IgD-negative memory B cell (primary cell): ENCODE results near the gene IGF1R. TPM values are rescaled to one million over a fixed set of nuclear protein-coding genes. Genes with fewer than 3 reads are reported as not detected.

ENCODE experiments used
- H3K27ac Mint-ChIP-seq, 3 donors: one replicate each; pipeline ENCODE4 v1.8.0; 2020 to 2022; ENCODE audit warnings: mild to moderate bottlenecking in 3 of 3, mixed read lengths in 3 of 3, moderate library complexity in 1 of 3
- H3K27me3 Mint-ChIP-seq: one replicate; pipeline ENCODE4 v1.8.0; 2021; ENCODE audit warnings: mixed read lengths
- H3K36me3 Mint-ChIP-seq: one replicate; pipeline ENCODE4 v1.8.0; 2020; ENCODE audit warnings: mild to moderate bottlenecking, mixed read lengths
- H3K4me1 Mint-ChIP-seq, 3 donors: one replicate each; pipeline ENCODE4 v1.8.0; 2020 to 2022; ENCODE audit warnings: mixed read lengths in 3 of 3, mild to moderate bottlenecking in 1 of 3
- H3K4me3 Mint-ChIP-seq, 4 donors: one replicate each; pipeline ENCODE4 v1.8.0; 2020 to 2022; ENCODE audit warnings: mild to moderate bottlenecking in 4 of 4, mixed read lengths in 4 of 4, moderate library complexity in 3 of 4
- H3K9me3 Mint-ChIP-seq, 3 donors: one replicate each; pipeline ENCODE4 v1.8.0; 2020 to 2021; ENCODE audit warnings: mixed read lengths in 3 of 3, mild to moderate bottlenecking in 1 of 3
- polyA plus RNA-seq: library from polyadenylated mRNA; unstranded; fragments of 300-500 nt; fragmentation: Illumina TruSeq; gene quantifications from one replicate; pipeline ENCODE4 v1.2.3, GENCODE V29; 2021

Gene IGF1R
- polyA plus RNA-seq, 1 donor from 2014 or later: 1.8 TPM

DNA sequence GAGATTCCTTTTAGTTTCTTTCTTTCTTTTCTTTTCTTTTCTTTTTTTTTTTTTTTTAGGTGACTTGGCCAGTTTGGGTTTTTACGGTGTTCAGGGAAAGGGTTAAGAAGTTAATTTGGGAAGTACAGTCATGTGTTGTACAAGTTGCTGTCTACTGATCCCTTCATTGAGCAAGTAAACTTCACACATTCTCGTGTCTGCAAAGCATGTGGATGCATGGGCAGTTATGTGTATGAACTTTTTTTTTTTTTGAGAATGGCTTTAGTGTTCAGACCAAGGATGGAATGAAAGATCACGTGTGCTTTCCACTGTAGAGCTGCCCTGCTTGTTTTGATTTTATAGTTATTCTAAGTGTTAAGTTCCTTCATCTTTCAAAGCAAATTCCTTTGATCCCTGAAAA lies 227.0 kb downstream of the IGF1R start:
- peaks cover 0 to 3% (median 3%) of the 10 kb centered on the region in 3 donors for H3K9me3 Mint-ChIP-seq
- peaks cover under 1% of the 10 kb centered on the region for H3K36me3 Mint-ChIP-seq
- peaks cover 1 to 14% (median 7%) of the 10 kb centered on the region in 3 donors for H3K4me1 Mint-ChIP-seq
- H3K27me3 Mint-ChIP-seq: peaks cover 11% of the 10 kb centered on the region
- H3K27ac Mint-ChIP-seq: no peak overlapping the region
- no peak overlapping the region for H3K4me3 Mint-ChIP-seq

DNA sequence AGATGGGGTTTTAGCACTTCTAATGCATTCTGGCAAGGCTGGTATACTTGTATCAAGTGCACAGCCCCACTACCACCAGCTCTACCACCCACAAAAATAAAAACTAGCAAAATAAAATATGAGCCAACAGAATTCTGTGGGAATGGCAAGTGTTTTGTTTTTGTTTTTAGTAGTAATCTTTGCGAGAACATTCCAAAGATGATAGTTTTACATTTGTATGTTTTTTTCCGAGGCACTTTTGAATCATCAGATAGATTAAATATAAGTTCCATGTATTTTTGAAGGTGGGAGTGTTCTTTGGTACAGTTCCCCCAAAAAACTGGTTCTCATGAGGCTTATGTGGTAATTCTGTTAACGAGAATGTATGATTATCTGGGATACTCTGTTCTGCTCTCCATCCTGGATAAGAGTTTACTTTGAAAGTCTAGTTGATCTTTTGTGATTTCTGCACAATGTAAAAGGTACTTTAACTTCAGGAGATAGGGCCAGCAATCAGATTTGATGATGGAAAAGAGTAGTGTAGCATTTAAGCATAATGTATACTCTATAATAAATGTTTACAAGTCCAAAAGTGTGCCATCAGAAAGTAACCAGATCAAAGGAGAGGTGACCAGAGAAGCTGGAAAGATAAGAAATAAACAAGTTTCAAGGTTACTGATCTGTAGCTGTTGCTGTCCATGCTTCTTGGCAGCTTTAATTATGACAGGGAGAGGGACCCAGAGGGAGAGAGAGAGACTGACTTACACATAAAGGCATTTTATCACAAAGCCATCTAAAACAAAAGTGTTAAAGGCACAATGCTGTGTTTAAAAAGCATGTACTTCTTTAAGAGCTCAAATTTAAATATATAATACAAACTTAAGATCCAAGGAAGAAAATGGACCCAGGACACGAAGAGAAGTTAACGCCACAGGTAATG lies 228.4 kb downstream of the IGF1R start:
- Mint-ChIP-seq H3K36me3 (no peaks in the 10 kb centered on the region), H3K27me3 (peaks cover 11% of the 10 kb centered on the region), H3K9me3 (no peaks in the 10 kb centered on the region), H3K4me3 (no peak overlapping the region), H3K4me1 (peaks cover 1 to 17% (median 7%) of the 10 kb centered on the region in 3 donors), H3K27ac (no peak overlapping the region)

DNA sequence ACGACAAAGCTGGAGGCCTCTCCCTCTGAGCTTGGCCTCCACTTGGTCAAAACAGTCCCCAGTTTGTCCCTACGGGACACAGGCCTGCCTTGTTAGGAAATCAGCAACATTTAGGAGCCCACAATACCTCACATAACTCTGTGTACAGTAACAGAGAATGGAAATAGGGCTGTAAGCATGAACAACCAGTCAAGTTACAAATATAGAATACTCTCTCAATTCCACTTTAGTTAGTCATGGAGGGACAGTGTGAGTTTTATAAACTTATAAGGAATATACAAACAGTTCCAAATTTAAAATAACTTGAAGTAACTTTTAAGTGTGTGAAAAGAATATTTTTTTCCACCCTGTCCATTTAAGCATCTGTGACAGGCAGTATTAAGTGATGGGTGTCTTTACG lies 229.8 kb downstream of the IGF1R start:
- no peaks in the 10 kb centered on the region for H3K9me3 Mint-ChIP-seq
- peaks cover 0 to 24% (median 7%) of the 10 kb centered on the region in 3 donors for H3K4me1 Mint-ChIP-seq
- H3K4me3 Mint-ChIP-seq: no peak overlapping the region
- H3K27ac Mint-ChIP-seq: no peak overlapping the region
- peaks cover 11% of the 10 kb centered on the region for H3K27me3 Mint-ChIP-seq
- H3K36me3 Mint-ChIP-seq: no peaks in the 10 kb centered on the region

DNA sequence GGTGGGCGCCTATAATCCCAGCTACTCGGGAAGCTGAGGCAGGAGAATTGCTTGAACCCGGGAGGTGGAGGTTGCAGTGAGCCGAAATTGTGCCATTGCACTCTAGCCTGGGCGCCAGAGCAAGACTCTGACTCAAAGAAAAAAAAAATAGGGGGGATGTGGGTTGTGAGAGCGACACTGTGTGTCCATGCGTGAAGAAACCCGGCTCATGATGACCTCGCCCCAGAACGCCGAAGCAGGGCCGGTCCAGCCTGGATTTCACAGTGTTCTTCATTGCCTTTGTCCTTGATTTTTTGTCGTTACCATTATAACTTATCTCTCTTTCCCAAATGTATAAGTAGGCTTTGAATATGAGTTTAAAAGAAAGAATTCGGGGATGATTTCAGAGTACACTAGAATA lies 230.5 kb downstream of the IGF1R start:
- Mint-ChIP-seq H3K4me1 (peaks cover 0 to 21% (median 5%) of the 10 kb centered on the region in 3 donors), H3K27me3 (peaks cover 7% of the 10 kb centered on the region), H3K4me3 (no peak overlapping the region), H3K36me3 (no peaks in the 10 kb centered on the region), H3K9me3 (no peaks in the 10 kb centered on the region), H3K27ac (no peak overlapping the region)

DNA sequence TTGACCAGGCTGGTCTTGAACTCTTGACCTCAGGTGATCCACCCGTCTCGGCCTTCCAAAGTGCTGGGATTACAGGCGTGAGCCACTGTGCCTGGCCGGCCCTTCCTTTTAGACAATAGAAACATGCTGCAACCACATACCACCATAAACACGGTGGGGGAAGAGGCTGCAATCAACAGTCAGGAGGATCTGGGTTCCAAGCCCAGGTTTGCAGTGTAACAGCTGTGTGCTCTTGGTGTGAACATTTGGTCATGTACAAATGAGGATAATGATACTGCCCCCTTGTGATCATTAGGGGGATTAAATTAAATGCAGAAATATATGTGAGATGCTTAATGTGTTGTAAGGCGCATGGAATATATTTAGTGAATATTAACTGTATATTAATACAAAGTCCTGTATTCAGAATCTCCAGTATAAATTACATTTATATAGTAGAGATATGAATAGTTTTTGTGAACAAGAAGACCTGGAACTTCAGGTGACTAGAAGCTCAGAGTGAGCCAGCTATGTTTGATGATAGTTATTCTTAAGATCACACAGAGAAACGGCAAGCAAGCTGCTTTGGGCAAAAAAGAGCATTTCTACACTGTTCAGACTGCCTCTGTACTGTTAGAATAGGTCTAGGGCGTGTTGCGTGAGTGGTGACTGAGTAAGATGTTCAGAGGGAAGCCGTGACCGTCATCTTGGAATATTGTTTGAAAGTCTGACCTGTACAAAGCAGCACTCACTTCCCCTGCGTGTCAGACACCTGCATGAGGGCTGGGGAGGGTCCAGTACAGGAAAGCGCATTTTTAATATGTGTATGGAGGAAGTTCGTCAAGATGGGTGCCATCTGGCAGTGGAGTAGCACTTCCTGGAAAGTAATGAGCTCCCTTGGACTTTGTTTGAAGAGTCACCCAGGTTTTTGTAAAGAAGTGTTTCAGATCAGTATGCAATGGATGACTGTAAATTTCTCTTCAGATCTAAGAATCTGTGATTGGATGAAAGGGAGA lies 233.5 kb downstream of the IGF1R start:
- Mint-ChIP-seq H3K36me3 (no peaks in the 10 kb centered on the region), H3K9me3 (no peaks in the 10 kb centered on the region), H3K4me1 (peaks cover 0 to 16% (median 2%) of the 10 kb centered on the region in 3 donors), H3K4me3 (no peak overlapping the region), H3K27me3 (peaks cover 4% of the 10 kb centered on the region), H3K27ac (peak overlapping the region in 1 of 3 donors; percentile 18)

DNA sequence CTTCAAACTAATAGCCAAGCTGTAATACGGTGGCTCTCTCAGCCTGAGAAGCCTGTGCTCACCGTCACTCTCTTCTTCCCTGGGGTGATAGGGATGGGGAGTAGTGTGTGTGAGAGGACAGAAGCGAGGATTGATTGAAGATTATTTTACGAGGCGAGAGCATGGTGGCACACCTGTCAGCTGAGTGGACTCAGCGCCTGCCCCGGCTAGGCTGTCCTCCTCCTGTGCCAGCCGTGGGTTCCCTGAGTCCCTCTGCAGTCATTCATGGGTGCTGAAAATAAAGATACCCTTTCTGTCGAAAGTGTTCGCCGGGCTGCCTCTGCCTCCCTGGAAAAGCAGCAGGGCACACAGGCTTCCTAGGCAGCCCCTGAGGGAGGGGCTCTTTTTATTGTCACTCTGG lies 235.1 kb downstream of the IGF1R start:
- Mint-ChIP-seq H3K27ac (no peak overlapping the region), H3K4me1 (peaks cover 0 to 19% (median 2%) of the 10 kb centered on the region in 3 donors), H3K4me3 (no peak overlapping the region), H3K9me3 (no peaks in the 10 kb centered on the region), H3K36me3 (no peaks in the 10 kb centered on the region), H3K27me3 (peaks cover 5% of the 10 kb centered on the region)

DNA sequence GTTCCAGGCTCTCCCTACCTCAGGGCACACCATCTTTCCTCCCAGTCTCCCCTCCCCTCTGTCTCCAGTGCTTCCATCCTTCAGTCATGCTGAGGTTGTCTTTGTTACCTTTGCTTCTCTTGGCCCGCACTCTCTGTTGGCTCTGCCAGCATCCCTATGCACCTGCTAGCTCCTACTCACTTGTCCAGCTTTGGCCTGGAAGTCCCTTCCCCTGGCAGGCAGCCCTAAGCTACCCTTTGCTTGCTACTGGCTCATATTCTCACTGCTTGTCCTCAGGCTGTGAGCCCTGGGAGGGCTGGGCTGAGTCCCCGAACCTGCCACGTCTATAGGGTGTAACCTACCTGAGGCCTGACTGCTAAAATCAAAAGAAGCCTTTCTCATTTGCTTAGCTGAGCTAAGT lies 236.6 kb downstream of the IGF1R start:
- H3K27me3 Mint-ChIP-seq: peaks cover 8% of the 10 kb centered on the region
- H3K4me3 Mint-ChIP-seq: peak overlapping the region in 1 of 4 donors; percentile 47
- peaks cover 0 to 25% (median 7%) of the 10 kb centered on the region in 3 donors for H3K4me1 Mint-ChIP-seq
- H3K36me3 Mint-ChIP-seq: no peaks in the 10 kb centered on the region
- no peaks in the 10 kb centered on the region for H3K9me3 Mint-ChIP-seq
- no peak overlapping the region for H3K27ac Mint-ChIP-seq

DNA sequence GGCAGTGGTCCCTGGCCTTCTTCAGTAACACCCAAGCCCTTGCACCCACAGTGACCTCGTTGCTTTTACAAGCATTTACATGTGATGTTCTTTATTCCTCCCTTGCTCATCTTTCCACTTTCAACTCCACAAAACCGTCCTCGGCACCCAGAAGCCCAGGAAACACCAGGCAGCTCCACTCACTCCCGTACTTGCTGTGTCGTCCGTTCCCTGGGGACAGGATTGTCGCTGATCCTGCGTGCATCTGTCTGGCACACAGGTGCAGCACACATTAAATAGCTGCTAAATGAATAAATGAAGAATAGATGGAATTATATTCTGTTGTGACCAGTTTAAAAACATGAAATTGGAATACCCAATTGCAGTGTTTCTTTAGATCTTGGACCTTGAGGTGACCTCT lies 239.6 kb downstream of the IGF1R start:
- no peaks in the 10 kb centered on the region for H3K36me3 Mint-ChIP-seq
- H3K27ac Mint-ChIP-seq: no peak overlapping the region
- H3K9me3 Mint-ChIP-seq: no peaks in the 10 kb centered on the region

DNA sequence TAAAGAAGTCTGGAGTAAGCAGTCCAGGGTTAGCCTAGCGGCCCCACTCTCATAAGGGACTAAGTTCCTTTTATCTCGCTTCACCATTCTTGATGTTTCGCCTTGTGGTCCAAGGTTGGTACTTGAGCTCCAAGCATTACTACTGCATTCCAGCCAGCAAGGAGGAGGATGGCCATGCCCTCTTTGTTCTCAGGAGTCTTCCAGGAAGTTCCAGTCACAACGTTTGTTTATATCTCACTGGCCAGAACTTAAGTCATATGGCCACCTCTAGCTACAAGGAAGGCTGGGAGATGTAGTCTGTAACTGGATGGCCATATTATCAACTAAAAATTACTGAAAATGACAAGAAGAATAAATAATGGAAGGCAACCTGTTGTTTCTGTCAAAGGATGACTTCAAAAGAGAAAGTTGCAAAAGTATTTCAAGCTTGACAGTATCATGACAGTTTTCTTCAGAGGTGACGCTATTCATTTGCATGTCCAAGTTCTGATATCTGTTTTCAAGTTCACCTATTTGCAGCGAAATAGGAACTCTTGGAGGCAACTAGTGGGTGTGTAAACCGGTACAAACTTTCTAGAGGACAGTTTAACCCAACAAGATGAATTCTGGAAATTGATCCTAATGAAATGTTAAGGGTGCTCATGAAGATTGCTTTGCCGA lies 240.6 kb downstream of the IGF1R start:
- no peak overlapping the region for H3K4me3 Mint-ChIP-seq
- peaks cover 6% of the 10 kb centered on the region for H3K27me3 Mint-ChIP-seq
- H3K36me3 Mint-ChIP-seq: no peaks in the 10 kb centered on the region
- H3K27ac Mint-ChIP-seq: no peak overlapping the region
- H3K4me1 Mint-ChIP-seq: peaks cover 0 to 16% (median 7%) of the 10 kb centered on the region in 3 donors
- no peaks in the 10 kb centered on the region for H3K9me3 Mint-ChIP-seq

More for the DNA sequence above, 239.6 kb downstream of the IGF1R start:
- no peak overlapping the region for H3K4me3 Mint-ChIP-seq
- peaks cover 0 to 16% (median 7%) of the 10 kb centered on the region in 3 donors for H3K4me1 Mint-ChIP-seq
- peaks cover 6% of the 10 kb centered on the region for H3K27me3 Mint-ChIP-seq

DNA sequence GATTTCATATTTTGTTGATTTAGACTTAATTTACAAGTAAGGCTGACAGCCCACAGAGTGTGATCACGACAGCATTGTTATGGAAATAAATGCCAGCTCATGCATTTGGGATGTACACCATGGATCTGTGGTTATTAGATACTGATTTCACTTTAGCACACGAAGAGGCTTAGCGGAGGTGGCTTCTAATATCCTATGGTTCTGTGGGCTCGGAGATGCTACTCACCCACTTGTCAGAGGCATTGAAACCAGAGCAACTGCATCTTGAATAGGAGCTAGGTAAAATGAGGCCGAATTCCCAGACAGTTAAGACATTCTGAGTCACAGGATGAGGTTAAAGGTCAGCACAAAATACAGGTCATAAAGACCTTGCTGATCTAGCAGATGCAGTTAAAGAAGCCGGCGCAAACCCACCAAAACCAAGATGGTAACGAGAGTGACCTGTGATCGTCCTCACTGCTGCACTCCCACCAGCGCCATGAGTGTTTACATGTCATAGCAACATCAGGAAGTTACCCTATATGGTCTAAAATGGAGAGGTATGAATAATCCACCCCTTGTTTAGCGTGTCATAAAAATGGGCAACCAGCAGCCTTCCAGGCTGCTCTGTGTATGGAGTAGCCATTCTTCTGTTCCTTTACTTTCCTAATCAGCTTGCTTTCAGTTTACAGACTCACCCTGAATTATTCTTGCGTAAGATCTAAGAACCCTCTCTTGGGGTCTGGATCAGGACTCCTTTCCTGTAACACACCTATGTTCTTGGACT lies 241.8 kb downstream of the IGF1R start:
- Mint-ChIP-seq H3K9me3 (peaks cover 0 to 2% (median 1%) of the 10 kb centered on the region in 3 donors), H3K27ac (no peak overlapping the region), H3K36me3 (no peaks in the 10 kb centered on the region), H3K4me3 (no peak overlapping the region), H3K27me3 (peaks cover 6% of the 10 kb centered on the region), H3K4me1 (peaks cover 0 to 12% (median 5%) of the 10 kb centered on the region in 3 donors)

DNA sequence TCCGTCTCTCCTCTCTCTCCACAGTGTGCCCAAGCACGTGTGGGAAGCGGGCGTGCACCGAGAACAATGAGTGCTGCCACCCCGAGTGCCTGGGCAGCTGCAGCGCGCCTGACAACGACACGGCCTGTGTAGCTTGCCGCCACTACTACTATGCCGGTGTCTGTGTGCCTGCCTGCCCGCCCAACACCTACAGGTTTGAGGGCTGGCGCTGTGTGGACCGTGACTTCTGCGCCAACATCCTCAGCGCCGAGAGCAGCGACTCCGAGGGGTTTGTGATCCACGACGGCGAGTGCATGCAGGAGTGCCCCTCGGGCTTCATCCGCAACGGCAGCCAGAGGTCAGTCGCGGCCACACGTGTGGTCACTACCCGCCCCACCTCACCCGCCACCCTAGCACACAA lies 243.0 kb downstream of the IGF1R start:
- Mint-ChIP-seq H3K36me3 (no peaks in the 10 kb centered on the region), H3K4me1 (peaks cover 0 to 12% (median 5%) of the 10 kb centered on the region in 3 donors), H3K27ac (no peak overlapping the region), H3K9me3 (peaks cover 0 to 2% (median 1%) of the 10 kb centered on the region in 3 donors), H3K4me3 (no peak overlapping the region), H3K27me3 (peaks cover 6% of the 10 kb centered on the region)

DNA sequence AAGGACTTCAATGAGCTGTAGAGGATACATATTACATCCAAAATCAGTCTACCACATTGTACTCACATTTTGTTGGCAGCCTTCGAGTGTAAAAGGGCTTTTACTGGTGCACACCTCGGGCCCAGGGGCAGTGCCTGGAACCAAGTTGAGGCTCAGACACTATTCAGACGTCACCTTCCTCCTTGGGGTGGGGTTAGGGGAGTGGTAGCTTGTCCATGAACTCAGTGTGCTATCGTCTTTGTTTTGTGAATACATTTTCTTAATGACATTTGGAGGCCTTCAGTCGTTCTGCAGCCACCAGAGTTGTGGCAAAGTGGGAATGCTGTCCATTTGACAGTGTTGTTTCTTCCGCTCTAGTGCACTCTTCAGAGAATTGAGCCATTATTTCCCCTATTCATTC lies 245.1 kb downstream of the IGF1R start:
- H3K27ac Mint-ChIP-seq: no peak overlapping the region
- H3K9me3 Mint-ChIP-seq: peaks cover 0 to 2% (median 1%) of the 10 kb centered on the region in 3 donors
- no peaks in the 10 kb centered on the region for H3K36me3 Mint-ChIP-seq
- H3K4me1 Mint-ChIP-seq: peaks cover 0 to 8% (median 5%) of the 10 kb centered on the region in 3 donors
- no peak overlapping the region for H3K4me3 Mint-ChIP-seq
- H3K27me3 Mint-ChIP-seq: peaks cover 3% of the 10 kb centered on the region

DNA sequence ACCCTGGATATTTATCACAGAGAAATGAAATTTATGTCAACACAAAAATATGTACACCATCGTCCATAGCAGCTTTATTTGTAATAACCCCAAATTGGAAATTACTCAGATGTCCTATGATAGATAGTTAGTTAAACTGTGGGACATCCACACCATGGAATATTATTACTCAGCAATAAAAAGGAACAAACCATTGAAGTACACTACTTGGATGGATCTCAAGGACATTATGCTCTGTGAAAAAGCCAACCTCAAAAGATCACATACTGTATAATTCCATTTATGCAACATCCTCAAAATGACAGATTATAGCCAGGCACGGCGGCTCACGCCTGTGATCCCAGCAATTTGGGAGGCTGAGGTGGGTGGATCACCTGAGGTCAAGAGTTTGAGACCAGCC lies 246.0 kb downstream of the IGF1R start:
- Mint-ChIP-seq H3K27me3 (no peaks in the 10 kb centered on the region), H3K4me3 (no peak overlapping the region), H3K4me1 (peaks cover 0 to 2% (median under 1%) of the 10 kb centered on the region in 3 donors), H3K27ac (no peak overlapping the region), H3K9me3 (peaks cover 0 to 2% (median 1%) of the 10 kb centered on the region in 3 donors), H3K36me3 (no peaks in the 10 kb centered on the region)
